Fibroblast of skin of right quadriceps (primary cell): ENCODE measurements around the gene KIF23.

Source experiments
- DNase-seq: peaks from one replicate; pipeline ENCODE4 v3.0.0-alpha.2; 2013

KIF23 gene

GRCh38 chr15:69468241-69469121, 54.3 kb downstream of the KIF23 start:
- peak; percentile 65 for DNase-seq

- peak; percentile 42 for DNase-seq
Measured at GRCh38 chr15:69469467-69470201, 55.5 kb downstream of the KIF23 start.

- no peak for DNase-seq
Measured at GRCh38 chr15:69472046-69472445, 57.9 kb downstream of the KIF23 start.

- no peak for DNase-seq
Measured at GRCh38 chr15:69472562-69472961, 58.4 kb downstream of the KIF23 start.

- peak; percentile 56 for DNase-seq
Measured at GRCh38 chr15:69474291-69474690, 60.1 kb downstream of the KIF23 start.

- no peak for DNase-seq
Measured at GRCh38 chr15:69474846-69475455, 60.8 kb downstream of the KIF23 start.

- peak; percentile 69 for DNase-seq
Measured at GRCh38 chr15:69475769-69476358, 61.7 kb downstream of the KIF23 start.

GRCh38 chr15:69476704-69477473, 62.7 kb downstream of the KIF23 start:
- DNase-seq = no peak

- peak; percentile 44 for DNase-seq
Measured at GRCh38 chr15:69478259-69478781, 64.2 kb downstream of the KIF23 start.

GRCh38 chr15:69479081-69479480, 64.9 kb downstream of the KIF23 start:
- DNase-seq = no peak

- DNase-seq = no peak
Measured at GRCh38 chr15:69479971-69480370, 65.8 kb downstream of the KIF23 start.

GRCh38 chr15:69480932-69481331, 66.8 kb downstream of the KIF23 start:
- DNase-seq = no peak

GRCh38 chr15:69482686-69483256, 68.6 kb downstream of the KIF23 start:
- no peak for DNase-seq

- no peak for DNase-seq
Measured at GRCh38 chr15:69484837-69485236, 70.7 kb downstream of the KIF23 start.

GRCh38 chr15:69486481-69487110, 72.4 kb downstream of the KIF23 start:
- no peak for DNase-seq

GRCh38 chr15:69489073-69489571, 75.0 kb downstream of the KIF23 start:
- DNase-seq = no peak

- DNase-seq = no peak
Measured at GRCh38 chr15:69490356-69491037, 76.3 kb downstream of the KIF23 start.

GRCh38 chr15:69491038-69491505, 76.9 kb downstream of the KIF23 start:
- no peak for DNase-seq

- DNase-seq = no peak
Measured at GRCh38 chr15:69493406-69493805, 79.3 kb downstream of the KIF23 start.

- DNase-seq = no peak
Measured at GRCh38 chr15:69496001-69496400, 81.9 kb downstream of the KIF23 start.
